Kasumi-1 (cell line): Measurements from ENCODE around the gene ABCD1.
A peak's percentile ranks its signal among the peaks of the same experiment; 100 is the strongest.

Experiments used
- DNase-seq, 2 experiments: peaks; one replicate each; lab custom pipeline; 2025; lab: John Stamatoyannopoulos, UW

ABCD1 gene

GRCh38 chrX:153773741-153774575, 49.3 kb downstream of the ABCD1 start:
- DNase-seq, result no peak

DNA sequence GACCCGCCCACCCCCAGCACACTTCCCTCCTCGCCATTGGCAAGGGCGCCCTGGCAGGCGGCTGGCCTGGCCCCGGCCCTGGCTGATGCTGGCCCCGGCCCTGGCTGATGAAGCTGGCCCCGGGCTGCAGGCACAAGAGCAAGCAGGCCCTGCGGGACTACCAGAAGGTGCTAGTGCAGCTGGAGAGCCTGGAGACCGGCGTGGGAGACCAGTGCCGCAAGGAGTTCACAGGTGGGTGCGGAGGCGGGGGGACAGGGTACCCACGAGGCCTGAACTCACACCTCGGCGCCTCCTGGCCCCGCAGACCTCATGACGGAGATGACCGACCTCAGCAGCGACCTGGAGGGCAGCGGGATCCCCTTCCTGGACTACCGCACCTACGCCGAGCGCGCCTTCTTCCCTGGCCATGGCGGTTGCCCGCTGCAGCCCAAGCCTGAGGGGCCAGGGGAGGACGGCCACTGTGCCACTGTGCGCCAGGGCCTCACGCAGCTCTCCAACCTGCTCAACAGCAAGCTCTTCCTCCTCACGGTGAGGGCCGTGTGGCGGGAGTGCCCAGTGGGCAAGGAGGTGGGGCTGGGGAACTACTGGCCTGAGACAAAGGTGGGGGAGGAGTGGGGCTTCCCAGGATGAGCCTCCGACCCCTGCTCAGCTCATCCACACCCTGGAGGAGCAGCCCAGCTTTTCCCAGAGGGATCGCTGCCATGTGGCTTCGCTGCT, 50.1 kb downstream of the ABCD1 start:
- DNase-seq, result no peak

- no peak for DNase-seq
Measured at GRCh38 chrX:153775293-153776119, 50.9 kb downstream of the ABCD1 start.

DNA sequence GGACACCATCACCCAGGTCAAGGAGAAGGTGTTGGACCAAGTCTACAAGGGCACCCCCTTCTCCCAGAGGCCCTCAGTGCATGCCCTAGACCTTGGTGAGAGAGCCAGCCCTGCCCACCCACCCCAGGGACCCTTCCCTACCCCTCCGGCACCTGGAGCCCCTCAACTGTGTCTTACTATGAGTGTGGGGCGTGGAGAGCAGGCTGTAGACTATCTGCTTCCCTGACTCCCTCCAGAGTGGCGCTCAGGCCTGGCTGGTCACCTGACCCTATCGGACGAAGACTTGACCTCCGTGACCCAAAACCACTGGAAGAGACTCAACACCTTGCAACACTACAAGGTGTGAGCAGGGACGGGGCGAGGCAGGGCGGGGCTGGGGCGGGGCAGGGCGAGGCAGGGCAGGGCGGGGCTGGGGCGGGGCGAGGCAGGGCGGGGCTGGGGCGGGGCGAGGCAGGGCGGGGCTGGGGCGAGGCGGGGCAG, 51.5 kb downstream of the ABCD1 start:
- no peak for DNase-seq

GRCh38 chrX:153776611-153777045, 52.0 kb downstream of the ABCD1 start:
- no peak for DNase-seq

DNA sequence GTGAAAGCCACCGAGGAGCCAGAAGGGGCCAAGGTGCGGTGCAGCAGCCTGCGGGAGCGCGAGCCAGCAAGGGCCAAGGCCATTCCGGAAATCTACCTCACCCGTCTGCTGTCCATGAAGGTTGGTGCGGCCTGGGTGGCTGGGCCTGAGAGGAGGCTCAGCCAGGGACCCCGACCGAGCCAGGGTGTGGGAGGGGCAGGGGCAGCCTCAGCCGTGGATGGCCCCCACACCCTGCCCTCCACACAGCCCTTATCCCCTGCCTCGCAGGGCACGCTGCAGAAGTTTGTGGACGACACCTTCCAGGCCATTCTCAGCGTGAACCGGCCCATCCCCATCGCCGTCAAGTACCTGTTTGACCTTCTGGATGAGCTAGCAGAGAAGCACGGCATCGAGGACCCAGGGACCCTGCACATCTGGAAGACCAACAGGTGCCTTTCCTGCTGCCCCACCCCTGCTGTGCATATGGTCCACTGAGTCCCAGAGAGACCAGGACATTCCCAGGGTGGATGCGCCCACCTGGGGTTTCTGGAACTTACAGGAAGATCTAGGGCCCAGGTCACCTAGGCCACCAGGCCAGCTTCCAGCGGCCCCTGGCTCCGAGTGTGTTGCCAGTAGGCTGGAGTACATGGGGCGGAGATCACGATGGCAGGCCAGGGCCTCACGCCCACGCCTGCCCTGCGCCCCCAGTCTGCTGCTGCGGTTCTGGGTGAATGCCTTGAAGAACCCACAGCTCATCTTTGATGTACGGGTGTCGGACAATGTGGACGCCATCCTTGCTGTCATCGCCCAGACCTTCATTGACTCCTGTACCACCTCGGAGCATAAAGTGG, 52.8 kb downstream of the ABCD1 start:
- DNase-seq, result no peak

DNA sequence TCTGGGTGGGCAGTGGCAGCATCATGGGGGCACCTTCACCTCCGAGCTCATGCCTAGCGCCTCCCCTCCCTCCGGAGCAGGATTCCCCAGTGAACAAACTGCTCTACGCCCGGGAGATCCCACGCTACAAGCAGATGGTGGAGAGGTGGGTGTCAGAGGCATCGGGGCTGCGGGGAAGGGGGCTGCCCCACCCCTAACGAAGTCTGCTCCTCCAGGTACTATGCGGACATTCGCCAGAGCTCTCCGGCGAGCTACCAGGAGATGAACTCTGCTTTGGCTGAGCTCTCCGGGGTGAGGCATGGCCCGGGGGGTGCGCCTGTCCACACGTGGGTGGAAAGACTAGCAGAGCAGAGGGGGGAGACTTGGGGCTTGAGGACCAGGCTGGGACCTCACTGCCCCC, 53.5 kb downstream of the ABCD1 start:
- DNase-seq, result no peak

GRCh38 chrX:153778684-153779101, 54.0 kb downstream of the ABCD1 start:
- peak in 1 of 2 experiments; percentile 5 for DNase-seq

- peak in 1 of 2 experiments; percentile 15 for DNase-seq
Measured at GRCh38 chrX:153779891-153780677, 55.4 kb downstream of the ABCD1 start.

GRCh38 chrX:153780678-153781427, 56.2 kb downstream of the ABCD1 start, which contains the start of gene SRPK3:
Gene SRPK3 (plus strand): TSS chrX:153781041. CDS start chrX:153781087, 46 bp downstream.
- DNase-seq, result no peak

- no peak for DNase-seq
Measured at GRCh38 chrX:153781428-153782047, 56.9 kb downstream of the ABCD1 start.

GRCh38 chrX:153782313-153782712, 57.7 kb downstream of the ABCD1 start:
- no peak for DNase-seq

- no peak for DNase-seq
Measured at GRCh38 chrX:153782871-153783270, 58.2 kb downstream of the ABCD1 start.

DNA sequence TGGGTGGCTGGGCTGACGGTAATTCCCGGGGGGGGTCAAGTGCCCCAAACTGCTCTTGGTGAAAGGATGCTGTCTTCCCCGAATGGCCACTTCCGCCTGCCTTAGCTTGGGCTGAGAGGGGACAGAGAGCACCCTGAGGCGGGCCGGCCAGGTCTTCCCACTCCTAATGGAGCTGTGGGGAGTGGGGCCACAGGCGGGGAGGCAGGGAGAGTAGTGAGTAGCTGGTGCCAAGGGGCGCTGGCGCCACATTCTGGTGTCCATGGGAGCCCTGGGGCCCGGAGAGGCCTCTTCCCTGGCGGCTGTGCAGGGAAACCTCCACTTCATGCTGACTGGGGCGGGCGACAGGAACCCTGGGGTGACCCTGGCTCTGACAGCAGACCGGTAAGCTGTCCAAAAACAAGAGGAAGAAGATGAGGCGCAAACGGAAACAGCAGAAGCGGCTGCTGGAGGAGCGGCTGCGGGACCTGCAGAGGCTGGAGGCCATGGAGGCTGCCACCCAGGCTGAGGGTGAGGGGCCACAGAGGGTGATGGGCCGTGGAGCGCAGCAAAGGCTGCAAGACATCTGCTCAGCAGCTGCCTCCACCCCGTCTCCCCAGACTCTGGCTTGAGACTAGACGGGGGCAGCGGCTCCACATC, 58.8 kb downstream of the ABCD1 start:
- DNase-seq, result peak; percentile 32 to 49

- DNase-seq, result no peak
Measured at GRCh38 chrX:153784325-153784967, 59.8 kb downstream of the ABCD1 start.

DNA sequence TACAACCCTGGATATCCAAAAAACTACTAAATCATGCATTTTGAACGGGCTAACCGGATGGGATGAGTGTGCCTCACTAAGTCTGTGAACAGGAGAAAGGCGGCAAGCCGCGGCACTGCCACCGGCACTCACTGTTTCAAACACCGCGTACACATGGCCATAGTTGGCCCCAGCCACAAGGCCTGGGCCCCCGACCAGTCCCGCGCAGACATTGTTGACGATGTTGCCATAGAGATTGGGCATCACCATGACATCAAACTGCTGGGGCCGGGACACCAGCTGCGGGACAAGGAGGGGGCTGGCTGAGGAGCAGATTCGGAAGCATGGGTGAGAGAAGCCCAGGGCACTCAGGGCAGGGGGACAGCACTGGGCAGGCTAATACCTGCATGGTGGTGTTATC, 62.0 kb downstream of the ABCD1 start:
- no peak for DNase-seq

GRCh38 chrX:153789654-153790053, 65.0 kb downstream of the ABCD1 start:
- DNase-seq, result no peak
